Neural progenitor cell (in vitro differentiated cells): ENCODE data around the gene DYNAP. TPM values are rescaled to one million over a fixed set of nuclear protein-coding genes. Genes with fewer than 3 reads are reported as not detected.

Source experiments
- DNase-seq: peaks from one replicate; pipeline ENCODE4 v3.0.0-alpha.2; 2016; ENCODE audit warnings: low spot score
- H2AFZ ChIP-seq: fragments of 200-600 bp; sonication (generic); replicated peaks from 2 replicates; pipeline ENCODE4 v1.6.1; 2016; ENCODE audit warnings: antibody characterized with exemption
- H3F3A ChIP-seq: fragments of 200-600 bp; sonication (generic); 2 replicates; pipeline ENCODE4 v1.6.1; 2016; ENCODE audit warnings: antibody characterized with exemption, low read depth
- H3K27ac ChIP-seq: fragments of 200-600 bp; sonication (generic); 2 replicates; pipeline ENCODE4 v1.5.1; 2016; ENCODE audit warnings: mild to moderate bottlenecking
- H3K27me3 ChIP-seq: fragments of 200-600 bp; sonication (generic); 2 replicates; pipeline ENCODE4 v1.6.1; 2016; ENCODE audit warnings: mild to moderate bottlenecking, moderate library complexity
- H3K36me3 ChIP-seq: fragments of 200-600 bp; sonication (generic); 2 replicates; pipeline ENCODE4 v1.5.1; 2016
- H3K4me1 ChIP-seq: fragments of 200-600 bp; sonication (generic); 2 replicates; pipeline ENCODE4 v1.6.1; 2016; ENCODE audit warnings: mixed run types
- H3K4me2 ChIP-seq: fragments of 200-600 bp; sonication (generic); 2 replicates; pipeline ENCODE4 v1.6.1; 2016
- H3K4me3 ChIP-seq: fragments of 200-600 bp; sonication (generic); 2 replicates; pipeline ENCODE4 v1.5.1; 2016
- H3K79me2 ChIP-seq: fragments of 200-600 bp; sonication (generic); 2 replicates; pipeline ENCODE4 v1.6.1; 2016; ENCODE audit warnings: low read depth
- H3K9ac ChIP-seq: fragments of 200-600 bp; sonication (generic); 2 replicates; pipeline ENCODE4 v1.6.1; 2016
- H3K9me3 ChIP-seq: fragments of 200-600 bp; sonication (generic); 2 replicates; pipeline ENCODE4 v1.5.1; 2016; ENCODE audit warnings: low read depth
- H4K20me1 ChIP-seq: fragments of 200-600 bp; sonication (generic); 2 replicates; pipeline ENCODE4 v1.6.1; 2016; ENCODE audit warnings: low read depth
- H3K27ac Mint-ChIP-seq: 3 replicates; pipeline ENCODE4 v1.8.0; 2021; ENCODE audit warnings: mixed read lengths
- H3K27me3 Mint-ChIP-seq: 2 replicates; pipeline ENCODE4 v1.8.0; 2022; ENCODE audit warnings: low read depth, mild to moderate bottlenecking, inconsistent platforms, moderate library complexity, mixed read lengths; ENCODE audit not compliant: insufficient read depth
- H3K36me3 Mint-ChIP-seq: 3 replicates; pipeline ENCODE4 v1.8.0; 2021; ENCODE audit warnings: mixed read lengths
- H3K4me1 Mint-ChIP-seq: 3 replicates; pipeline ENCODE4 v1.8.0; 2021; ENCODE audit warnings: mixed read lengths
- H3K4me3 Mint-ChIP-seq: 3 replicates; pipeline ENCODE4 v1.8.0; 2021; ENCODE audit warnings: mild to moderate bottlenecking, moderate library complexity, mixed read lengths
- H3K9me3 Mint-ChIP-seq: 3 replicates; pipeline ENCODE4 v1.8.0; 2020; ENCODE audit warnings: mixed read lengths
- CTCF ChIP-seq: fragments of 200-600 bp; sonication (generic); IDR thresholded peaks from 2 replicates; pipeline ENCODE4 v1.5.1; 2017; ENCODE audit warnings: antibody characterized with exemption, mild to moderate bottlenecking
- EZH2 ChIP-seq: fragments of 200-600 bp; sonication (generic); IDR thresholded peaks from 2 replicates; pipeline ENCODE4 v1.6.1; 2017; ENCODE audit warnings: antibody characterized with exemption, mild to moderate bottlenecking, moderate library complexity
- EZH2phosphoT487 ChIP-seq: fragments of 200-600 bp; sonication (generic); IDR thresholded peaks from 2 replicates; pipeline ENCODE4 v1.6.1; 2017; ENCODE audit warnings: antibody characterized with exemption
- total RNA-seq: library from RNA; depleted of rRNA; stranded (reverse); fragments of >200 nt; gene quantifications from 2 replicates; pipeline ENCODE4 v1.2.3, GENCODE V29; 2015; ENCODE audit warnings: low replicate concordance

The DYNAP gene
- total RNA-seq, 1 donor from 2014 or later, result not detected

GRCh38 chr18:54622084-54622483 lies 31.0 kb downstream of the DYNAP start:
- no peaks in the 10 kb centered on the region for H4K20me1 ChIP-seq
- DNase-seq, result no peak
- Mint-ChIP-seq H3K36me3 (peaks cover 2% of the 10 kb centered on the region), H3K27me3 (no peaks in the 10 kb centered on the region), H3K27ac (no peak overlapping the region), H3K4me1 (no peaks in the 10 kb centered on the region), H3K4me3 (no peak overlapping the region), H3K9me3 (peaks cover 27% of the 10 kb centered on the region)
- no peak overlapping the region for H3K4me2 ChIP-seq
- no peak overlapping the region for H2AFZ ChIP-seq
- H3K27ac ChIP-seq, result no peak overlapping the region
- no peaks in the 10 kb centered on the region for H3K79me2 ChIP-seq
- H3K9ac ChIP-seq, result no peak overlapping the region
- peaks cover 13% of the 10 kb centered on the region for H3K9me3 ChIP-seq
- no peaks in the 10 kb centered on the region for H3K4me1 ChIP-seq
- no peaks in the 10 kb centered on the region for H3K27me3 ChIP-seq
- no peaks in the 10 kb centered on the region for H3F3A ChIP-seq
- no peaks in the 10 kb centered on the region for H3K36me3 ChIP-seq
- no peak for TF ChIP-seq CTCF
- no peak for TF ChIP-seq EZH2phosphoT487
- TF ChIP-seq EZH2, result no peak
- H3K4me3 ChIP-seq, result no peak overlapping the region

GRCh38 chr18:54626779-54627178 lies 35.7 kb downstream of the DYNAP start:
- Mint-ChIP-seq H3K27ac (no peak overlapping the region), H3K4me3 (no peak overlapping the region), H3K36me3 (peaks cover 2% of the 10 kb centered on the region), H3K9me3 (peaks cover 27% of the 10 kb centered on the region), H3K4me1 (no peaks in the 10 kb centered on the region), H3K27me3 (no peaks in the 10 kb centered on the region)
- Histone ChIP-seq H3K36me3 (no peaks in the 10 kb centered on the region), H2AFZ (no peak overlapping the region), H3K9ac (no peak overlapping the region), H4K20me1 (no peaks in the 10 kb centered on the region), H3F3A (no peaks in the 10 kb centered on the region), H3K9me3 (peaks cover 13% of the 10 kb centered on the region), H3K4me3 (no peak overlapping the region), H3K79me2 (no peaks in the 10 kb centered on the region), H3K4me2 (no peak overlapping the region), H3K27me3 (no peaks in the 10 kb centered on the region), H3K27ac (no peak overlapping the region), H3K4me1 (no peaks in the 10 kb centered on the region)
- DNase-seq, result no peak
- TF ChIP-seq EZH2phosphoT487 (no peak), CTCF (no peak), EZH2 (no peak)

GRCh38 chr18:54630963-54631362 lies 39.9 kb downstream of the DYNAP start:
- Histone ChIP-seq H2AFZ (no peak overlapping the region), H4K20me1 (no peaks in the 10 kb centered on the region), H3K27me3 (no peaks in the 10 kb centered on the region), H3K4me1 (no peaks in the 10 kb centered on the region), H3K27ac (no peak overlapping the region), H3K4me2 (no peak overlapping the region), H3K36me3 (no peaks in the 10 kb centered on the region), H3K4me3 (no peak overlapping the region), H3F3A (no peaks in the 10 kb centered on the region), H3K79me2 (no peaks in the 10 kb centered on the region), H3K9me3 (no peaks in the 10 kb centered on the region), H3K9ac (no peak overlapping the region)
- Mint-ChIP-seq H3K4me3 (no peak overlapping the region), H3K9me3 (peaks cover 7% of the 10 kb centered on the region), H3K27me3 (no peaks in the 10 kb centered on the region), H3K4me1 (no peaks in the 10 kb centered on the region), H3K36me3 (no peaks in the 10 kb centered on the region), H3K27ac (no peak overlapping the region)
- TF ChIP-seq CTCF, result no peak
- TF ChIP-seq EZH2, result no peak
- TF ChIP-seq EZH2phosphoT487, result no peak
- no peak for DNase-seq
